Bladder microvascular endothelial cell (primary cell): ENCODE measurements around the gene LRP1-AS. TPM values are rescaled to one million over a fixed set of nuclear protein-coding genes. Genes with fewer than 3 reads are reported as not detected.

Experiments
- total RNA-seq: library from RNA; depleted of rRNA; stranded (reverse); fragments of >200 nt; gene quantifications from 2 replicates; pipeline ENCODE4 v1.2.3, GENCODE V29; 2014

Gene LRP1-AS
- not detected in 2 replicates for total RNA-seq

GRCh38 chr12:57146961-57147944 is at the start of gene LRP1-AS:
LRP1-AS (minus strand) TSS chr12:57147619.

GRCh38 chr12:57127726-57128518 is 19.5 kb downstream of the LRP1-AS start, which contains the start of gene LRP1:
LRP1 (plus strand) TSS chr12:57128483; CDS start chr12:57128965, 482 bp downstream.

GRCh38 chr12:57111031-57111734 is 36.2 kb downstream of the LRP1-AS start, which contains the start of gene STAT6:
STAT6 (minus strand) TSS chr12:57111362; CDS start chr12:57108278, 3,084 bp downstream.

Other genes with a start within 250 kb of the LRP1-AS start
- gene SDR9C7, start 213.2 kb downstream of the LRP1-AS start, total RNA-seq, result not detected in 2 replicates
- under 0.01 and 0.19 TPM in 2 replicates for gene RDH16, start 190.0 kb downstream of the LRP1-AS start, total RNA-seq
- gene ZBTB39, start 141.1 kb downstream of the LRP1-AS start, total RNA-seq, result 4.0 and 10.8 TPM in 2 replicates
- gene TAC3, start 131.1 kb downstream of the LRP1-AS start, total RNA-seq, result not detected in 2 replicates
- 0.06 TPM in 1 of 2 replicates, not detected in the other for gene MYO1A, start 97.5 kb downstream of the LRP1-AS start, total RNA-seq
- 6.5 and 12.8 TPM in 2 replicates for gene NEMP1, start 68.8 kb downstream of the LRP1-AS start, total RNA-seq
- 11.7 and 15.3 TPM in 2 replicates for gene NAB2, start 58.5 kb downstream of the LRP1-AS start, total RNA-seq
- 49.7 and 63.9 TPM in 2 replicates for gene STAT6, start 36.3 kb downstream of the LRP1-AS start, total RNA-seq
- 3.2 and 4.6 TPM in 2 replicates for gene LRP1, start 19.1 kb downstream of the LRP1-AS start, total RNA-seq
- gene NXPH4, start 69.2 kb upstream of the LRP1-AS start, total RNA-seq, result under 0.01 TPM in 1 of 2 replicates, not detected in the other
- gene SHMT2, start 82.1 kb upstream of the LRP1-AS start, total RNA-seq, result 119 and 184 TPM in 2 replicates
- gene STAC3, start 103.6 kb upstream of the LRP1-AS start, total RNA-seq, result 0.16 TPM in 1 of 2 replicates, not detected in the other